Progenitor cell of endocrine pancreas (in vitro differentiated cells): ENCODE measurements around the gene PARVA. TPM values are rescaled to one million over a fixed set of nuclear protein-coding genes. Genes with fewer than 3 reads are reported as not detected.

Source experiments
- DNase-seq: peaks from one replicate; pipeline ENCODE4 v3.0.0; 2021; ENCODE audit warnings: low spot score; ENCODE audit not compliant: unreplicated experiment
- H3K27ac Mint-ChIP-seq: 2 replicates; pipeline ENCODE4 v1.8.0; 2021; ENCODE audit warnings: mild to moderate bottlenecking, moderate library complexity, mixed read lengths
- H3K27me3 Mint-ChIP-seq: 2 replicates; pipeline ENCODE4 v1.8.0; 2021; ENCODE audit warnings: mixed read lengths
- H3K36me3 Mint-ChIP-seq: 2 replicates; pipeline ENCODE4 v1.8.0; 2022; ENCODE audit warnings: mixed read lengths; ENCODE audit not compliant: insufficient read depth
- H3K4me1 Mint-ChIP-seq: 2 replicates; pipeline ENCODE4 v1.8.0; 2021; ENCODE audit warnings: low read depth, mixed read lengths
- H3K4me3 Mint-ChIP-seq: 2 replicates; pipeline ENCODE4 v1.8.0; 2021; ENCODE audit warnings: low read depth, mild to moderate bottlenecking, moderate library complexity, mixed read lengths
- H3K9me3 Mint-ChIP-seq: 2 replicates; pipeline ENCODE4 v1.8.0; 2021; ENCODE audit warnings: low read depth, mixed read lengths
- CTCF ChIP-seq: fragments of 200-600 bp; sonication (generic); IDR thresholded peaks from one replicate; pipeline ENCODE4 v1.5.0; 2021; ENCODE audit warnings: antibody characterized with exemption, mild to moderate bottlenecking; ENCODE audit not compliant: unreplicated experiment
- total RNA-seq: library from RNA; stranded (reverse); gene quantifications from 2 replicates; pipeline ENCODE4 v1.2.1, GENCODE V29; 2021

PARVA gene
- total RNA-seq, 1 donor from 2014 or later: 49.3 TPM

- H3K4me3 Mint-ChIP-seq: no peak overlapping the region
- H3K4me1 Mint-ChIP-seq: peaks cover 11% of the 10 kb centered on the region
- H3K36me3 Mint-ChIP-seq: no peaks in the 10 kb centered on the region
- H3K27me3 Mint-ChIP-seq: peaks cover 11% of the 10 kb centered on the region
- TF ChIP-seq CTCF: peak; percentile 84
- no peak overlapping the region for H3K27ac Mint-ChIP-seq
- peak; percentile 64 for DNase-seq
- no peaks in the 10 kb centered on the region for H3K9me3 Mint-ChIP-seq
Measured at GRCh38 chr11:12331239-12331874, 46.0 kb upstream of the PARVA start.

- Mint-ChIP-seq H3K27me3 (peaks cover 12% of the 10 kb centered on the region), H3K4me1 (no peaks in the 10 kb centered on the region), H3K4me3 (no peak overlapping the region), H3K36me3 (peaks cover 1% of the 10 kb centered on the region), H3K27ac (no peak overlapping the region), H3K9me3 (peaks cover 9% of the 10 kb centered on the region)
- no peak for TF ChIP-seq CTCF
- no peak for DNase-seq
Measured at GRCh38 chr11:12343526-12343925, 33.8 kb upstream of the PARVA start.

GRCh38 chr11:12353534-12353933 is 23.8 kb upstream of the PARVA start:
- no peak overlapping the region for H3K27ac Mint-ChIP-seq
- peaks cover 16% of the 10 kb centered on the region for H3K4me1 Mint-ChIP-seq
- TF ChIP-seq CTCF: no peak

GRCh38 chr11:12354750-12355545 is 22.4 kb upstream of the PARVA start:
- H3K4me3 Mint-ChIP-seq: no peak overlapping the region

More at GRCh38 chr11:12353534-12353933, 23.8 kb upstream of the PARVA start:
- H3K36me3 Mint-ChIP-seq: no peaks in the 10 kb centered on the region
- no peak overlapping the region for H3K4me3 Mint-ChIP-seq
- DNase-seq: no peak
- no peaks in the 10 kb centered on the region for H3K9me3 Mint-ChIP-seq
- peaks cover 25% of the 10 kb centered on the region for H3K27me3 Mint-ChIP-seq

More at GRCh38 chr11:12354750-12355545, 22.4 kb upstream of the PARVA start:
- no peaks in the 10 kb centered on the region for H3K9me3 Mint-ChIP-seq
- no peaks in the 10 kb centered on the region for H3K36me3 Mint-ChIP-seq
- no peak overlapping the region for H3K27ac Mint-ChIP-seq
- DNase-seq: no peak
- H3K4me1 Mint-ChIP-seq: peaks cover 27% of the 10 kb centered on the region
- H3K27me3 Mint-ChIP-seq: peaks cover 25% of the 10 kb centered on the region
- no peak for TF ChIP-seq CTCF
